Measurements from ENCODE around the gene COL23A1. TPM values are rescaled to one million over a fixed set of nuclear protein-coding genes. Genes with fewer than 3 reads are reported as not detected.

Gene COL23A1
- total and polyA plus RNA-seq, 2 of the 13 experiments (the other 11 are each of a cell fraction or from before 2014, with no cell fraction given), result not detected

- no peak for TF ChIP-seq SIN3A (IDR thresholded peaks at IDR 0.05; ENCODE audit: borderline replicate concordance, low read depth, low read length)
- TF ChIP-seq SALL1 (CRISPR knock-in tag; IDR thresholded peaks at IDR 0.05), result no peak
Observed at GRCh38 chr5:178287791-178288105, 302.4 kb downstream of the COL23A1 start (continued).

GRCh38 chr5:178287091-178287790 lies 303.0 kb downstream of the COL23A1 start:
- Histone ChIP-seq H4K20me1 (ENCODE audit: insufficient read depth, low read length) (no peaks in the 10 kb centered on the region), H3K9ac (ENCODE audit: insufficient read depth, low read depth, low read length) (no peak overlapping the region), H3K27ac (ENCODE audit: extremely low read length, insufficient read depth, low read length) (no peak overlapping the region), H3K4me2 (ENCODE audit: low read depth, low read length) (no peak overlapping the region), H2AFZ (ENCODE audit: low read length) (no peak overlapping the region), H3K27me3 (ENCODE audit: control insufficient read depth in 1 of 2, insufficient read depth in 2 of 2, low read length in 2 of 2) (peaks cover 5 to 50% of the 10 kb centered on the region in 2 experiments; a peak in 4 of 5 replicates), H3K79me2 (ENCODE audit: insufficient read depth, low read length) (no peaks in the 10 kb centered on the region), H3K9me3 (ENCODE audit: low read length) (no peaks in the 10 kb centered on the region; the same call in 1 of the 2 replicates), H3K36me3 (replicated peaks in 1 of 2; ENCODE audit: control insufficient read depth in 1 of 2, insufficient read depth in 2 of 2, low read length in 2 of 2) (no peaks in the 10 kb centered on the region), H3K4me1 (ENCODE audit: insufficient read depth, low read length) (peaks cover 19% of the 10 kb centered on the region), H3K4me3 (replicated peaks in 1 of 3; ENCODE audit: insufficient read depth in 1 of 3, low read depth in 2 of 3, low read length in 3 of 3) (no peak overlapping the region)
- 25% methylated on average over 14 of the region's 20 CpGs for WGBS (ENCODE audit: low lambda C conversion rate)
- CTCF ChIA-PET (ENCODE audit: low intra/inter-chr PET ratio, low total read pairs), result no interaction called here
- DNase-seq (ENCODE audit: low spot score) (no peak), ATAC-seq (no peak), FAIRE-seq (no peak)
- POLR2A ChIA-PET, result no interaction called here
- no TSS peak for BruUV-seq (replicated peaks)
- TF ChIP-seq ZHX2 (IDR thresholded peaks at IDR 0.05; ENCODE audit: low read depth), result no peak
- TF ChIP-seq ZHX2 (CRISPR knock-in tag; IDR thresholded peaks at IDR 0.05; ENCODE audit: borderline replicate concordance), result no peak
- TF ChIP-seq EZH2 (conservative IDR thresholded peaks at IDR 0.05; ENCODE audit: low read depth, low read length), result no peak
- TF ChIP-seq RERE (CRISPR knock-in tag; IDR thresholded peaks at IDR 0.05; ENCODE audit: low read depth), result no peak
- in situ Hi-C loops (cut with HindIII; ENCODE audit: extremely low pct_ligation_motif_present, low pct_unique_long_range_greater_than_20kb), result loop anchor here (10.0 kb wide), 1 partner anchor 558 kb away; no protein-coding TSS in a partner anchor
- intact Hi-C loops (cut with micrococcal nuclease; ENCODE audit: unreplicated experiment), result no loop called here
